ENCODE measurements around the gene EIF4ENIF1.
"Not testable (repeated sequence)": the region's sequence is repeated elsewhere in the genome, so short reads cannot be mapped to it uniquely, and the experiment has no call there.

Gene EIF4ENIF1

GRCh38 chr22:31489632-31490495 lies at the start of gene EIF4ENIF1:
Gene EIF4ENIF1 (minus strand): TSS chr22:31489842. CDS start chr22:31488718, 1,124 bp downstream.
- peak; percentile 72 for DNase-seq (ENCODE audit: low read depth)

- no peak for DNase-seq (ENCODE audit: low read depth)
Observed at GRCh38 chr22:31538815-31539214, 49.2 kb upstream of the EIF4ENIF1 start.

GRCh38 chr22:31537019-31537535 lies 47.4 kb upstream of the EIF4ENIF1 start:
- no peak for DNase-seq (ENCODE audit: low read depth)

- no peak for DNase-seq (ENCODE audit: low read depth)
Observed at GRCh38 chr22:31533374-31533773, 43.7 kb upstream of the EIF4ENIF1 start.

GRCh38 chr22:31532060-31532459 lies 42.4 kb upstream of the EIF4ENIF1 start:
- DNase-seq (ENCODE audit: low read depth): no peak

GRCh38 chr22:31530823-31531195 lies 41.2 kb upstream of the EIF4ENIF1 start:
- no peak for DNase-seq (ENCODE audit: low read depth)

GRCh38 chr22:31526270-31526669 lies 36.6 kb upstream of the EIF4ENIF1 start:
- no peak for DNase-seq (ENCODE audit: low read depth)

GRCh38 chr22:31524132-31524531 lies 34.5 kb upstream of the EIF4ENIF1 start:
- not testable (repeated sequence) for DNase-seq (ENCODE audit: low read depth)

GRCh38 chr22:31520051-31520450 lies 30.4 kb upstream of the EIF4ENIF1 start:
- DNase-seq (ENCODE audit: low read depth): no peak

- DNase-seq (ENCODE audit: low read depth): peak; percentile 19
Observed at GRCh38 chr22:31509061-31509762, 19.6 kb upstream of the EIF4ENIF1 start.

GRCh38 chr22:31508536-31508935 lies 18.9 kb upstream of the EIF4ENIF1 start:
- DNase-seq (ENCODE audit: low read depth): no peak

- not testable (repeated sequence) for DNase-seq (ENCODE audit: low read depth)
Observed at GRCh38 chr22:31507517-31507916, 17.9 kb upstream of the EIF4ENIF1 start.

GRCh38 chr22:31504282-31504681 lies 14.6 kb upstream of the EIF4ENIF1 start:
- no peak for DNase-seq (ENCODE audit: low read depth)

GRCh38 chr22:31503211-31503964 lies 13.7 kb upstream of the EIF4ENIF1 start:
- no peak for DNase-seq (ENCODE audit: low read depth)

- no peak for DNase-seq (ENCODE audit: low read depth)
Observed at GRCh38 chr22:31501738-31502137, 12.1 kb upstream of the EIF4ENIF1 start.

- DNase-seq (ENCODE audit: low read depth): no peak
Observed at GRCh38 chr22:31497148-31497938, 7.7 kb upstream of the EIF4ENIF1 start.

GRCh38 chr22:31496735-31497146 lies 7.1 kb upstream of the EIF4ENIF1 start:
- DNase-seq (ENCODE audit: low read depth): no peak

- peak; percentile 82 for DNase-seq (ENCODE audit: low read depth)
Observed at GRCh38 chr22:31496007-31496734, 6.5 kb upstream of the EIF4ENIF1 start, which contains the start of gene SFI1. Gene SFI1 (plus strand): TSS chr22:31496536. CDS start chr22:31508285, 11,749 bp downstream.

- DNase-seq (ENCODE audit: low read depth): no peak
Observed at GRCh38 chr22:31495343-31495742, 5.7 kb upstream of the EIF4ENIF1 start.

- DNase-seq (ENCODE audit: low read depth): not testable (repeated sequence)
Observed at GRCh38 chr22:31493355-31493754, 3.7 kb upstream of the EIF4ENIF1 start.

GRCh38 chr22:31492151-31492550 lies 2.5 kb upstream of the EIF4ENIF1 start:
- no peak for DNase-seq (ENCODE audit: low read depth)
